Measurements from ENCODE around the gene TNNT1.

GRCh38 chr19:55115446-55116065 lies 33.5 kb downstream of the TNNT1 start:
- TF ChIP-seq CTCF (IDR thresholded peaks at IDR 0.05; ENCODE audit: insufficient read depth, low read depth, low read length) (no peak), EZH2 (IDR thresholded peaks at IDR 0.05; ENCODE audit: insufficient read depth, low read length) (no peak)

All from astrocyte (in vitro differentiated cells and primary cell).